HG03378 (cell line): ENCODE measurements around the gene POLR2B.
A peak's percentile ranks its signal among the peaks of the same experiment; 100 is the strongest.
"Not testable (repeated sequence)": the region's sequence is repeated elsewhere in the genome, so short reads cannot be mapped to it uniquely, and the experiment has no call there.

ENCODE experiments used
- ATAC-seq: cut with Tn5 transposase; IDR thresholded peaks from one replicate; pipeline ENCODE4 v1.9.1; 2021; ENCODE audit warnings: mild to moderate bottlenecking, moderate library complexity; ENCODE audit not compliant: unreplicated experiment

Gene POLR2B

DNA sequence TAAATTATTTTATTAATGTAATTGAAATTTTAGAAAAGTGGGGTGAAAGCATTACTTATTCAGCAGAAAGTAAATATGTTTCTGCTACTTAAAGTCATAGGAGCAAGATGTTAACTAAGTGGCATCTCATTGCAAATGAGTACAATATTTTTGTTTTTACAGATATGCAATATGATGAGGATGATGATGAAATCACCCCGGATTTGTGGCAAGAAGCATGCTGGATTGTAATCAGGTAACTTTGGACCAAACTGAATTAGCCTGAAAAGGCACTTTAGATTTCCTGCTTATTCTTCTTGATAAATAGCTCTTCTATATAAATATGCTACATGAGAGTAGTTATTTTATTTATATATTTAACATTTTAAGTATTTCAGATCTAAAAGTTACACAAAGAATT, 7.5 kb downstream of the POLR2B start:
- ATAC-seq, result no peak

- no peak for ATAC-seq
Measured at GRCh38 chr4:56986952-56987351, 8.3 kb downstream of the POLR2B start.

DNA sequence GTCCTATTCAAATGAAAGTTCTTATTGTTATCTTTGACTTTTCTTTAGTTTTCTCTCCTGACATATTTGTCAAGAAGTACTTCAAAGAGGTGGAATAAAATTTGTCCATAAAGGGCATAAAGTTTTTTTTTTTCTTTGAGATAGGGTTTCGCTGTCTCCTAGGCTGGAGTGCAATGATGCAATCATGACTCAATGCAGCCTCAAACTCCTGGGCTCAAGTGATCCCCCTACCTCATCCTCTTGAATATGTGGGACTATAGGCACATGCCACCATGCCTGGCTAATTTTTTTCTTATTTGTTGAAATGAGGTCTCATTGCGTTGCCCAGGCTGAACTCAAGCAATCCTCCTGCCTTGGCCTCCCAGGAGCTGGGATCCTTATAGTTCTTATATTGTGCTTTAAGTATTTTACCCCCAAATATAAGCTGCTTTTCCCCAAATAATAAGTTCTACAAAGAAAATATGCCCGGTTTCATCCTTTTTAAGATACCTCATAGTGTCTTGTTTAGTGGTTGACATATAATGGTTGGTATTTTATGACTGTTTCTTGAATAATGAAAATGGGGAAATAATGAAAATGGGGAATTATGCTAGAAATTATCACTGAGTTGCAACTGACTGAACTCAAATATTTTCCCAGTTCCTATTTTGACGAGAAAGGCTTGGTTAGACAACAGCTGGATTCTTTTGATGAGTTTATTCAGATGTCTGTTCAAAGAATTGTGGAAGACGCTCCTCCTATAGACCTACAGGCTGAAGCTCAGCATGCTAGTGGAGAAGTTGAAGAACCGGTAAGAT, 11.6 kb downstream of the POLR2B start:
- ATAC-seq, result no peak

- ATAC-seq, result no peak
Measured at GRCh38 chr4:56995525-56995924, 16.8 kb downstream of the POLR2B start.

DNA sequence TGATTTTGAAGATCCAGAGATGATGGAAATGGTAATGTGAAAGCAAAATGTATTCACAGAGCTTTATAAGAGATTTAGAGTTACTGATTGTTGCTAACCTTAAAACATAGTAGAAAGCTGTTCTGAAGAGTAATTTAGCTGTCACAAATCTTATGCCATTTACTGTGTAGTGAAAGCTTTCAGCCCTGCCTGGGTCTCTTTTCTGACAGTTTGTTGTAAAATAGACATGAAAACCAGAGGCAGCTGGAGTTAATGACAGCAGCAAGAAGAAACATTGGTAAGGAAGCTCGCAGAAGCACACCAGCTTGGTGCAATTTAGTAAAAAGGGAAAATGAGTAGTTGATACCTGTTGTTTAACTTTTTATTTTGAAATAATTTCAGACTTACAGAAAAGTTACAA, 21.1 kb downstream of the POLR2B start:
- no peak for ATAC-seq

DNA sequence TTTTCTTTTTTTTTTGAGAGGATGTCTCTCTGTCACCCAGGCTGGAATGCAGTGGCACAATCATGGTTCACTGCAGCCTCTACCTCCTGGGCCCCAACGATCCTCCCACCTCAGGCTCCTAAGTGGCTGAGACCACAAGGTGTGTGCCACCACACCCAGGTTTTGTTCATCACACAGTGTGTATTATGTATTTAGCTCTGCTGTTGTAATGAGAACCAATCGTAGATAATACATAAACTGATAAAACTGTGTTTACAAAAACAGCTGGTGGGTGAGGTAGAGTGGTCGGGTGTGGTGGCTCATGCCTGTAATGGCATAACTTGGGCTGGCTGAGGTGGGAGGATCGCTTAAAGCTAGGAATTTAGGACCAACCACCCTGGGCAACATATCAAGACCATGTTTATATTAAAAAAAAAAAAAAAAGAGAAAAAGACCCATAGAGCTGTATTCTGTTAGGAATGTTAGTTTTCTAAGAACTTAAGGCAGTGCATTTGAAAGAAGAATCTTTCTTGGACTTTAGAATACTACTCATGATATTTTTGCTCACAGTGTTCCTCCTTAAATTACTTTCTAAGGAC, 34.9 kb downstream of the POLR2B start:
- no peak for ATAC-seq

GRCh38 chr4:57018980-57019379, 40.3 kb downstream of the POLR2B start:
- no peak for ATAC-seq

- ATAC-seq, result no peak
Measured at GRCh38 chr4:57020467-57021101, 41.9 kb downstream of the POLR2B start.

- ATAC-seq, result no peak
Measured at GRCh38 chr4:57023104-57023503, 44.4 kb downstream of the POLR2B start.

DNA sequence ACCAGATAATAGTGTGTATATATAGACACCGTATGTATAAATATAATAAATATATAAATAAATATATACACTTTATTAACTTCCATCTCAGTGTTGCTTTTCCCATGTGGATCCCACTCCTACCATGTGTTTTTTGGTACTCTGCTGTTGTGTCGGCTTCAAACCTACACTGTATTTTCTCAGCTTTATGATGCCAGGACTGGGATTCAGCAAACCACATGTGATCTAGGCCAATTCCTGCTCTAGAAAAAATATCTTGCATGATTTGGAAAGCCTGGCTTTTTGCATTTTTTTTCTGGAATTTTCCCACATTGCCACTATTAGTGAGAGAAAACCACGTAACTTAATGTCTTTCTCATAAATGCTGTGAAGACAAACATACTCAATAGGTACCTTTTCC, 55.8 kb downstream of the POLR2B start:
- no peak for ATAC-seq

GRCh38 chr4:57037982-57038604, 59.4 kb downstream of the POLR2B start:
- peak; percentile 49 for ATAC-seq

- ATAC-seq, result no peak
Measured at GRCh38 chr4:57039345-57039744, 60.6 kb downstream of the POLR2B start.

GRCh38 chr4:57040510-57040909, 61.8 kb downstream of the POLR2B start:
- no peak for ATAC-seq

- ATAC-seq, result no peak
Measured at GRCh38 chr4:57041020-57041419, 62.3 kb downstream of the POLR2B start.

DNA sequence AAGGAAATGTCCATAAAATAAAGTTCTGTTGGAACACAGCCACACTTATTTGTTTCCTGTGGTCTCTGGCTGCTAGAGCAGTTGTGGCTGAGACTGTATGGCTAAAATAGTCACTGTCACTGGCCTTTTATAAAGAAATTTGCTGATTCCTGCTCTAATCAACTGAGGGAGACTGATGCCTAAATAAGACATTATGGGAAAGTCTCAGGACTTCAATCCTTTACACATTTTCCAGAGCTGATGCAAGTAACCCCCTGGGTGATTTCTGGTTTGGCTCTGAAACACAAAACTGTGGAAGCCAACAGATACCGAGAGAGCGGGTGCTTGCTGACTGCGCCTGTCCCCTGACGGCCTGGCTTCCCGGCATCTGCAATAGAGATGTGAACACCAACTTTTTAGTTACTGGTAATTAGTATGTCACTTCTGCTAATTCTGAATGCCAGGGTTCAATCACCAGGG, 64.0 kb downstream of the POLR2B start:
- no peak for ATAC-seq

DNA sequence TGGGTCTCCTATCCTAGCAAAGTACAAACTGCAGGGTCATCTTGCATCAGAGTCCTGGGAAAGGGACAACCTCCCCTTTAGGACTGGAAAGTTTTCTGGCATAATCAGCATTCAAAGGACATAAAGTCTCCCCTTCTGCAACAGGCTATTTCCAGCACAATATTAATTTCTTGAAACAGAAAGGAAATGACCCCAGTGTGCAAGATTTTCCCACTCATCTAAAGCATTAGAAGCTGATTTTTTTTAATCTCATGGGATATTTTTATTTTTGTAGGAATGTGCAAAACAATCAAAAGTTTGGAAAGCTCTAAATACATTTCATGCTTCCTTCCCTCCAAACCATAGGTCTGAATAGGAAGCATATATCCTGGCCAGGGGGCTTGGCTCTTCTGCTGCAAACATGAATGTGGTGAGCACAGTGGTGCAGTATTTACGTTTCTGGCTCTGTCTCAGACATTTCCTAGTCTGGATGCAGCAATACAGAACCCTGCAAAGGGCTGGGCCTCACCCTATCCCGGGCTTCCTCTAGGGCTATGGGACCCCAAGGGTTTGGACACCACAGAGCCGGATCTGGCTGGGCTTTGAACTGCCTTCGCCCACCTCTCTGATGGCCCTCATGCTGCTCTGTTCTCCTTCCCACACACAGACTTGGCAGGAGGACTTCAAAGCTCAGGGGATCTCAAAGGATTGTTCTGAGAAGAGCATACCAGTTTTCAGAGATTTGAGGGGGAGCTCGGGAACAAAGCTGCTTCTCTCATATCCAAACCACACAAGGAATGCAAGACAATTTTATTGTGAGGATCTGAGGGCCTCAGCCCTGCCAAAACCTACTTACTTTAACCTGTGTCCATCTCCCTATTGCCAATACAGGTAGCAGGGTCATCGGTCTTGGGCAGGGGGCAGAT, 64.9 kb downstream of the POLR2B start:
- ATAC-seq, result no peak

GRCh38 chr4:57044279-57044678, 65.6 kb downstream of the POLR2B start:
- ATAC-seq, result no peak

GRCh38 chr4:57044996-57045395, 66.3 kb downstream of the POLR2B start:
- no peak for ATAC-seq

GRCh38 chr4:57047046-57047445, 68.3 kb downstream of the POLR2B start:
- ATAC-seq, result not testable (repeated sequence)

DNA sequence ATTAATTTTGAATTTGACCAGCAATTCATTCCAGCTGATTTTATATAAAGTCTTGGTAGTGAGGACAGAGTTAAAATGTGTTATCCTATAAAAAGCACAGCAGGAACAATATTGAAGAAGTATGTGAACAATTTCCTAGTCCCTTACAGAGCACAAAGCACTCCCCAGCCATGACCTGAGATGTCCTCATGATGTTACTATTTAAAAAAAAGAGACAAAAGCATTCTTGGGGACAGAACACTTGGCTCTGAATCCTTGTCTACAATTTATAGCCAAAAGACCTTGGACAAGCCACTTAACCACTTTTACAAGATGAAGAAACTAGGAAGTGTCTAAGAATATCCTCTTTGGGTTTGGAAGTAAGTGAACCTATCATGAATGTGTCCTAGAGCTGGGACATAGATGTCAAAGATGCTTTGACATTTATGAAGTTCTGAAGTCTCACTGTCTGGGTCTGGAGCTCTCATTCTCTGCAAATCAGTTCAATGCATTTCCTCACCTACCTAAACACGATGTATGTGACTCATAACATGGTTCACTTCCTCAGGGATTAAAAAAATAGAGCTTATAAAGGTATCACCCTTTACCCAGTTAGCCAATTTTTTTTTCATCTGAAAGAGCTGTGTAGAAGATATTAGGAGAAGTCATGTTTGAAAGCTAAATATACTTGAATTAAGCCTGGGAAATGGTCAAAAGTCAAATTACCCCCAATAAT, 70.1 kb downstream of the POLR2B start:
- ATAC-seq, result no peak
